GM21360 (cell line): ENCODE data around the gene HS2ST1.

ENCODE experiments used
- ATAC-seq: cut with Tn5 transposase; IDR thresholded peaks from one replicate; pipeline ENCODE4 v1.9.1; 2021; ENCODE audit warnings: mild to moderate bottlenecking, moderate library complexity; ENCODE audit not compliant: unreplicated experiment

HS2ST1 gene

DNA sequence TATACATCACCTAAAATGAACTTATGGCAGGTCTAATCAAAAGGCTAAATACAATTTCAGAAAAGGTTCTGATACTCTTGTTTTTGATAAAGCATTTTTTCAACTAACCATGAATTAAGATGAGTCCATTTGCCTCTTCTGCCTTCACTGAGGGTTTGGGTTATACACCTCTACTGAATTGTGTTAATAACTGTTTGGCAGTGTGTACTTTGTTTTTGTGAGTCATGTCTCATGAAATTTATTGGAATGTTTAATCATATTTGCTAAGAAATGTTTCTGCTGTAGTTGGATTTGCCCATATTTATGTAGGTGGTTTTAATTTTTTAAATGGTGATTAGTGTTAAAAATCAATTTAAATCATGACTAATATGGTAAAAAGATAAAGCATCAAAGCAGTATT, 190.5 kb downstream of the HS2ST1 start:
- ATAC-seq, result no peak

DNA sequence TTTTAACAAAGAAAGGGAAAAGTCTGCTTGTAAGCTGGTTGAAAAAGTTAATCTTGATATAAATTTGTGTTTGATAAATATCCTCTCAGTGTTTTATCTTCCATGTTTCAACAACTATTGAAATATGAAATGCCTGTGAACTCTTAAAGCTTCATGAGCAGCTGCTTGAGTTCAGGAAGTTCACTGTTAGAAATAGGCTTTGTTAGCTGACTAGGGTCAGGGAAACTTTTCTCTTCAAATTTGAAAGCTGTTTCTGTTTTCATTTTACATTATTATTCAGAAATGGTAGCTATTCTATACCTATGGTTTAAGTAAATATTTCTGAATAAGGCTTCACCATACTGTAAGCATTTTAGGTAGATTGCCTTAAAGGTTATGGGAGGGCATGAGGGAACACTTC, 191.7 kb downstream of the HS2ST1 start:
- ATAC-seq, result no peak

DNA sequence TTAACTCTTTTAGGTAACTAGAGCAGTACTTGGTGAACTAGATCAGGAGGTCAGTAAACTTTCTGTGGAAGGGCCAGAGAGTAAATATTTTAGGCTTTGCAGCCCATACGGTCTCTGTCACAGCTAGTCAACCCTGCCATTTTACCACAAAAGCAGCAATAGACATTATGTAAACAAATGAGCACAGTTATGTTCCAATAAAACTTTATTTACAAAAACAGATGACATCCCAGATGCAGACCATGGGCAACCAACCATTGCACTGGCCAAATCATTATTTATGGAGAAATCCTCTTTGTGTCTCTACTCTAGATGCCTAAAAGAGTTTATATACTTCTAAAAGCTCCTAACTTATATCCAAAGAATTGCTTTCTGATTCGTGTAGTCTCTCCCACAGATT, 192.4 kb downstream of the HS2ST1 start:
- ATAC-seq, result no peak

DNA sequence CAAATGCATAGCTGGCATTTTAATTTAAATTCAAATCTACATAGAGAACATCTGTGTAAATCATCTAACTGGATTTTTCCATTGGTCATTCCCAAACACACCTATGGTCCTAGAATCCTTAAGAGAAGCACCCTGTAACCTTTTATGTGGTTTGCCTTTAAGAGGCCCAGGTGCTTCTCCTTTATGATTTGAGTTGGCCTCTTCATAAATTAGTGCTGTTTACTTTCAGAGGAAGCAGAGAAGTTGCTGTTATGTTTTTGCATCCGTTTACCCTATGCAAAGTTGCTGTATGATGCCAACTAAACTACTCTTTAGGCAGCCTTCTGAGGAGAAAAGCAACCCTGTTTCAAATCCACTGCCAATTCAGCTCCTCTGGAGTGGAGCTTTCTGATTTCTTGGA, 193.8 kb downstream of the HS2ST1 start:
- ATAC-seq, result no peak

DNA sequence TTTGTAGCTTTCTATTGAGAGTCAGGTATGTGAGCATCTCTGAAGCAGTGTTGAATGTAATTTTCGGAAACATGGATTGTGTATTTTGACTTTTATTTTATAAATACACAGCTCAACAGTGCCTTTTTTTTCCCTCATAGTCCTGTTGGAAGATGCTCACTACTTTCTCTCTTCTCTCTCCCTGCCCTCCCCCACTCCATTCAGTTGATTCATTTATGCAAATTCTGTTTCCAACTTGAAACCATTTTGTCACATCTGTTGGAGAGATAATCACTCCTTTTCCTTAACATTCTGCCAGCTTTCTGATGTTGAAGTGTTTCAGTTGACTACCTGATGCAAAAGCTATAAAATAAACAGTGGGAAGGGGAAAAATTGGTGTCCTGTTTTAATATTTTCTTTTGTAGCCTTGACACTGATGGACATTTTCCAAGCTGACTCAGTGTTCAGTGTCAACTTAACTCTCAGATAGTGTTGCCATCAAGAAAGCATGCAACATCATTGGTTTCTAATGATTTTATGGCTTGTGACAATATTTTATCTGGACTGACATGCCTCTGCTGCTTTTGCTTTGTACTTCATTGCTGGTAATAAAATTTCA, 194.5 kb downstream of the HS2ST1 start:
- ATAC-seq, result no peak

GRCh38 chr1:87111659-87112371, 197.4 kb downstream of the HS2ST1 start:
- ATAC-seq, result no peak

DNA sequence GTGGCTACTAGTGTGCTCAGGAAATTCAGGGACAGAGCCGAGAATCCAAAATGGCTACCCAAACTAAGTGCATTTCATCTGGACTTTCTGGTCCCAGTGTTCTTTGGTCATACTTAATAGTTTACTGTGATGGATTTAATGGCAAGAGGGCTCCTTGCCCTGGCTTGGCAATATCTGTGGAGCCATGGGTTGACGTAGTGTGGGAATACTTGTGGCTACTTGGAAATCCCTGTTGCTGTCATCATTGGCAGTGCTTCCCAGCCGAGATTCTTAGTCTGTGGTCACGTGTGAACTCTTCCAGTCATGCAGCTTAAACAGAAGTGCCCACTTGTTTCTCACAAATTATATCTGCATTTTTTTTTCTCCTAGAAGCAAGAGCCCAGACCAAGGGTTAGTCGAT, 198.9 kb downstream of the HS2ST1 start:
- ATAC-seq, result no peak

DNA sequence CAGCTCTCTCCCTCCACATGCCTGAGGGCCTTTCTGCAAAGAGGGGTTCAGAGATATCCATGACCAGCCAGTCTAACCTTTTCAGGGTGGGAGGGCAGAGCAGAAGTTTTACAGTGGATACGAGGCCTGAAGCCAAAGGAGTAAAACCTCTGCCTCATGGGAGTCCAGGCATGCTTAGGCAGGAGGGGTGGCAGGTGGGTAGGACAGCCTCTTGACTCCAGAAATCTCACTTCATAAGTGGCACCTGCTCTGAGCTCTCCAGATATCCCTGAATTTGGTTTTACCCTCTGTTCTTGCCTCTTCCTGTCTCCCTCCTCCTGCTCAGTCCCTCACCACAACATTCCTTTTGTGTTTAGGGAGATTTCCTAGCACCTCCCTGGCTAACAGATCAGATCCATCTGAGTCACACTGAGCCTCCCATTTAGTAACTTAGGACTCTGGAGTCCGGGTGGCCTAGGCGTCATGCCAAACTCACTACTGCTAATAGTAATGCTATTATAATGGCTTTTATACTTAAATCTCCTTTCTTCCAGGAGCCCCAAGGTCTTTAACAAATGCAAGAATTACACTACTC, 201.0 kb downstream of the HS2ST1 start:
- ATAC-seq, result no peak

DNA sequence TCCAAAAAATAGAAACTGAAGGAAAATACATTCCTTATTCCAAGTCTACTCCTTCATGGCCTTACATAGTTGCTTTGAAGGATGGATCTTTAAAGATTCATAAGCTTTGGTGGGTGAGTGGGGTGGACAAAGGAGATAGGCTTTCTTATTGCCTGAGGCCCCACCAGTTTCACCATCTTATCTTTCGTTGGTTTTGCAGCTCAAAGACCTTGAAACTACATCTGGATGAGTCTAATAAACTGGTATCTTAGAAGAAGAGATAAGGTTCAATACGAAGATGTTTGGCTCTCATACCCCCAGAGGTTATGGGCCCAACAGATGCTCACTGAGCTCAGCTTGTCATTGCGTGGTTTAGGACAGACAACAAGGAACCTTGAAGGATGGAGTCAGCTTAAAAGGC, 201.5 kb downstream of the HS2ST1 start:
- ATAC-seq, result no peak

DNA sequence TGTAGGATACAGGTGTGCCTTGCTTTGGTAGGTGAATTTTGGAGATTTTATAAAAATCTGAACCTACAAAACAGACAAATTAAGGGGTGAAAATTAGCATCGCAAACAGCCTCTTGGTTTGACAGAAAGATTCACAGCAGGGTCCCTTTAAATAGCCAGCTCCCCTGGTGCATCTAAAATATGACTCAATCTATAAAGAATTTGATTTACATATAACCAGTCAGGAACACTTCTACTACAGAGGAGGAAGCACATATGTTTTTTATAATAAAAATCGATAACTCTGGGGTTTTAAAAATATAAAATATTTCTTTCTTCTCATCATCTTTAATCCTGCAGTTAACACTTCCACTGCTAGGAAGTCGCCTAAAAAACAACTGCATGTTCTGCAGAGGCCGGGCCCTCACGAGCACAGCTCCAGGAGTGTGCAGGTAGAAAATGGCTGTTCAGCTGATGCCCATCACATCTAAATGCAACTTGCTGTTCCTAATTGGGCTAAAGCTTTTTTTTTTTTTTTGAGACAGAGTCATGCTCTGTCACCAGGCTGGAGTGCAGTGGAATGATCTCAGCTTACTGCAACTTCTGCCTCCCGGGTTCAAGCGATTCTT, 203.4 kb downstream of the HS2ST1 start:
- ATAC-seq, result no peak

GRCh38 chr1:87119541-87120140, 205.2 kb downstream of the HS2ST1 start:
- ATAC-seq, result no peak

GRCh38 chr1:87120779-87121178, 206.3 kb downstream of the HS2ST1 start:
- no peak for ATAC-seq

DNA sequence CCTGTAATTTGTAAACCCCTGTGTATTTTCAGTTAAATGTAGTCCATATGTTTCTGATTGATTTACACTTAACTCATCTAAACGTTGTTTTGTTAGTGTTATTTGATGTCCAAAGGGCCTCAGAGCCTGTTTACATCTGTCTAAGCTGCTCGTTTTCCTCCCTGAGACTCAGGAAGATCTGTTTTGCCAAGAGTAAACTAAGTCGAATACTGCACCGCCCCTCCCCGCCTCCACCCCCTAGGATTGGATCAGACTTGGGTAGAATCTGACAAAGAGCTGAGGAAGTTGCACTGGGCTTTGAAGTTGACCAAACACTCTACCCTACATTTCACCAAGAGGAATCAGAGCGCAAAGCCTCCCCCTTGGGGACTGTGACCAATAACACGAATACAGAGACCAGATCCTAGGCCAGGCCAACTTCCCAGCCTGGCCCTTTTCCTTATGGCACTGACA, 207.3 kb downstream of the HS2ST1 start:
- no peak for ATAC-seq

- ATAC-seq, result no peak
These were observed 207.8 kb downstream of the HS2ST1 start for GRCh38 chr1:87122243-87122642.

- no peak for ATAC-seq
These were observed 209.2 kb downstream of the HS2ST1 start for GRCh38 chr1:87123610-87124009.

GRCh38 chr1:87126886-87127505, 212.6 kb downstream of the HS2ST1 start:
- no peak for ATAC-seq

DNA sequence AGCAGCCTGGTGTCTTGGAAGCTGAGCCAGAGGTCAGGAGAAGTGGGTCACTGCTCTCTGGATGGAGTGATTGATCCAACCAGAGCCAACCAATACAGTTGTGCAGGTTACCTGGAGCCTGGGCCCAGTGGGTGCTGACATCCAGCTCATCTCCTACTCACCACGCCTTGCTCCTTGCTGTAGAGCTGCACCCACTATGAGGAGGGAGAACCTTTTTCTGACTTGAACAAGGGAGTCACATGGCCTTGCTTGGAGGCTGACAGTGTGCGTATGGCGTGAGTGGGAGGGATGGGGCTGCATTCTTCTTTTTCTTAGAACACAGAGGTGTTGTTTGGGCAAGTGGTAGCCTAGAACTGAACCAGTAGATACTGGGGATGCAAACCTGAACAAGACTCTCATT, 213.1 kb downstream of the HS2ST1 start:
- no peak for ATAC-seq

GRCh38 chr1:87129038-87129437, 214.6 kb downstream of the HS2ST1 start:
- ATAC-seq, result no peak

- no peak for ATAC-seq
These were observed 215.2 kb downstream of the HS2ST1 start for GRCh38 chr1:87129606-87130005.

DNA sequence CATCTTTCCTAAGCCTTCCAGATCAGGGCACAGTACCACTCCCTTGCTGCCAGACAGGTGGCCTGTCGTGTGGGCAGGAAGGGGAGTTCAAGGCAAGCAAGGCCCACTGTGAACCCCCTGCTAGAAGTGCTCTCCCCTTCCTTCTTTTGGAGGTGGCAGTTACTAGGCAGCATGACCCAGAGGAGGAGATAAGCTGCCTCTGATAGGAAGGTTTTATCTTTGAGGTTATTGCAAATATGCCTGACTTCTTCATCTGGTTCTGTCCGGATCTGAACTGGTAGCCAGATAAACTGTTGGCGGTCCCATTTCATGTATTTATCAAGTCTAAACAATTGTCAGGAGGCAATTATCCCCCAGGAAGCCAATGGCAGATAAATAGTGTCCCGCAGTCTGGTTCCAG, 216.0 kb downstream of the HS2ST1 start:
- ATAC-seq, result no peak

- peak; percentile 94 for ATAC-seq
These were observed 217.4 kb downstream of the HS2ST1 start for GRCh38 chr1:87131809-87132283.
